ENCODE results near the gene ADCYAP1R1.

DNA sequence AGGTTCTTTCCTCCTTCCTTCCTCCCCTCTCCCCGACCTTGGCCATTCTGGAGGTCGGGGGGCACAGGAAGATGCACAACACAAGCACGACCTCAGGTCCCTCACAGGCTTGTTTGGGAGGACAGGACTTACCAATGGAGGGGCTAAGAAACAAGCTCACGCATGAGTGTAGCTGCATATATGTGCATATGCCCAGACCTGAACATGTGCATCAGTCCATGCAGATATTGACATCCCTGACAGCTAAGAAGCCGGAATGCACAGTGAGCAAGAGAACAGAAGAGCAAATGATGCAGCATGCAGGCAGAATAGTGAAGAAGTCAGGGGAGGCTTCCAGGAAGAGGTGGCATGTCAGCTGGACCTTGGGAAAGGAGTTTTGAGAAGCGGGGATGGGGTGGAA is 28.7 kb downstream of the ADCYAP1R1 start:
- TF ChIP-seq, protein P1, sequence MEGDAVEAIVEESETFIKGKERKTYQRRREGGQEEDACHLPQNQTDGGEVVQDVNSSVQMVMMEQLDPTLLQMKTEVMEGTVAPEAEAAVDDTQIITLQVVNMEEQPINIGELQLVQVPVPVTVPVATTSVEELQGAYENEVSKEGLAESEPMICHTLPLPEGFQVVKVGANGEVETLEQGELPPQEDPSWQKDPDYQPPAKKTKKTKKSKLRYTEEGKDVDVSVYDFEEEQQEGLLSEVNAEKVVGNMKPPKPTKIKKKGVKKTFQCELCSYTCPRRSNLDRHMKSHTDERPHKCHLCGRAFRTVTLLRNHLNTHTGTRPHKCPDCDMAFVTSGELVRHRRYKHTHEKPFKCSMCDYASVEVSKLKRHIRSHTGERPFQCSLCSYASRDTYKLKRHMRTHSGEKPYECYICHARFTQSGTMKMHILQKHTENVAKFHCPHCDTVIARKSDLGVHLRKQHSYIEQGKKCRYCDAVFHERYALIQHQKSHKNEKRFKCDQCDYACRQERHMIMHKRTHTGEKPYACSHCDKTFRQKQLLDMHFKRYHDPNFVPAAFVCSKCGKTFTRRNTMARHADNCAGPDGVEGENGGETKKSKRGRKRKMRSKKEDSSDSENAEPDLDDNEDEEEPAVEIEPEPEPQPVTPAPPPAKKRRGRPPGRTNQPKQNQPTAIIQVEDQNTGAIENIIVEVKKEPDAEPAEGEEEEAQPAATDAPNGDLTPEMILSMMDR (IDR thresholded peaks at IDR 0.05; ENCODE audit: low read depth, low read length, poor library complexity, severe bottlenecking): no peak
- TF ChIP-seq EZH2phosphoT487 (IDR thresholded peaks at IDR 0.05; ENCODE audit: borderline replicate concordance, low read length): no peak

Data from DOHH2 (cell line).